HL-60 (cell line): ENCODE data around the gene TENM4.

Experiments
- POLR2AphosphoS5 ChIP-seq: IDR thresholded peaks from 2 replicates; pipeline ENCODE4 v1.6.1; 2012; ENCODE audit warnings: low read depth
- REST ChIP-seq: IDR thresholded peaks from 2 replicates; pipeline ENCODE4 v1.6.1; 2012; ENCODE audit warnings: low read depth; ENCODE audit not compliant: insufficient replicate concordance
- SPI1 ChIP-seq: IDR thresholded peaks from 2 replicates; pipeline ENCODE4 v1.6.1; 2012; ENCODE audit warnings: low read depth, mild to moderate bottlenecking, borderline replicate concordance
- TF ChIP-seq, protein P1 (sequence below): IDR thresholded peaks from one replicate; pipeline ENCODE4 v1.5.1; 2011; ENCODE audit warnings: low read length, control low read depth, inconsistent platforms; ENCODE audit not compliant: insufficient read depth

DNA sequence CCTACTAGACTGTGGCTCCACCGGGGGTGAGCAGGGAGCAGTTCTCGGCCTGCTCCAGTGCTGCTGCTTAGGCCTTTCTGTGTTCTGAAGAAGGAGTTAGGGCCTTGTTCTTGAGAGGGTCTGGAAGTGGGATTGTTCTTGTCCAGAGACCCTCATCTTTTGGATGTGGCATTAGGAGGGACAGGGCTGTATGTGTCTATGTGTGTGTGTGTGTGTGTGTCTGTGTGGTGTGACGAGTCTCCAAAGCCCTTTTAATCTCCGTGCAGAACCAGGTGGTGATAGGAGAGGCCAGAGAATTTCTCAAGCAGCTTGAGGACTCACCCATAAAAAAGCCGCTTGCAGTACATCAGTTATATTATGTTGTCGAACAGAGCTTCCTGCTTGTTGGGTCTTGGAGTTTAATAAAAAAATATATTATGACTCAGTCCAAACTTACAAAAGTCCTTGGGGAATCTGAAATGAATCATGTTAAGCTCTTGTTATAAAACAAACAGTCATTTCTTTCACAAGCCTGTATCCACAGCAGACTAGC is 196.5 kb downstream of the TENM4 start:
- TF ChIP-seq, protein P1, sequence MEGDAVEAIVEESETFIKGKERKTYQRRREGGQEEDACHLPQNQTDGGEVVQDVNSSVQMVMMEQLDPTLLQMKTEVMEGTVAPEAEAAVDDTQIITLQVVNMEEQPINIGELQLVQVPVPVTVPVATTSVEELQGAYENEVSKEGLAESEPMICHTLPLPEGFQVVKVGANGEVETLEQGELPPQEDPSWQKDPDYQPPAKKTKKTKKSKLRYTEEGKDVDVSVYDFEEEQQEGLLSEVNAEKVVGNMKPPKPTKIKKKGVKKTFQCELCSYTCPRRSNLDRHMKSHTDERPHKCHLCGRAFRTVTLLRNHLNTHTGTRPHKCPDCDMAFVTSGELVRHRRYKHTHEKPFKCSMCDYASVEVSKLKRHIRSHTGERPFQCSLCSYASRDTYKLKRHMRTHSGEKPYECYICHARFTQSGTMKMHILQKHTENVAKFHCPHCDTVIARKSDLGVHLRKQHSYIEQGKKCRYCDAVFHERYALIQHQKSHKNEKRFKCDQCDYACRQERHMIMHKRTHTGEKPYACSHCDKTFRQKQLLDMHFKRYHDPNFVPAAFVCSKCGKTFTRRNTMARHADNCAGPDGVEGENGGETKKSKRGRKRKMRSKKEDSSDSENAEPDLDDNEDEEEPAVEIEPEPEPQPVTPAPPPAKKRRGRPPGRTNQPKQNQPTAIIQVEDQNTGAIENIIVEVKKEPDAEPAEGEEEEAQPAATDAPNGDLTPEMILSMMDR, result no peak
- no peak for TF ChIP-seq POLR2AphosphoS5
- no peak for TF ChIP-seq SPI1
- TF ChIP-seq REST, result no peak
